SK-N-SH (cell line): Measurements from ENCODE around the gene PTPDC1. TPM values are rescaled to one million over a fixed set of nuclear protein-coding genes. Genes with fewer than 3 reads are reported as not detected.

ENCODE experiments used
- CTCF ChIA-PET: fragments of 300-600, 350-600 bp; formaldehyde crosslinking; extraction: SDS; loops from one replicate; lab custom pipeline; 2021; lab: Yijun Ruan, JAX
- POLR2A ChIA-PET: fragments of 350-600 bp; sonication (Branson Sonifier 250); formaldehyde crosslinking; extraction: SDS; loops from one replicate; lab custom pipeline; 2020; ENCODE audit warnings: antibody characterized with exemption, inconsistent platforms; lab: Yijun Ruan, JAX
- DNase-seq: peaks from one replicate; pipeline ENCODE4 v3.0.0; 2012
- H2AFZ ChIP-seq: fragments of 200-600 bp; sonication (generic); 2 replicates; pipeline ENCODE4 v1.8.1; 2016; ENCODE audit warnings: antibody characterized with exemption, mild to moderate bottlenecking, low read depth
- H3F3A ChIP-seq: fragments of 200-600 bp; sonication (generic); replicated peaks from 2 replicates; pipeline ENCODE3; 2016; ENCODE audit warnings: antibody characterized with exemption, mild to moderate bottlenecking; ENCODE audit not compliant: insufficient read depth
- H3K27ac ChIP-seq, 2 experiments: fragments of 200-500 bp in 1 of 2; fragments of 200-600 bp in 1 of 2; sonication (Bioruptor generic) in 1 of 2; sonication (generic), shearing (Covaris generic) in 1 of 2; 2 replicates each; pipeline versions ENCODE4 v1.5.1 to v1.6.1; 2014 to 2016; ENCODE audit warnings: low read depth in 2 of 2, inconsistent platforms in 1 of 2, low read length in 1 of 2, mild to moderate bottlenecking in 1 of 2, mixed read lengths in 1 of 2
- H3K27me3 ChIP-seq: fragments of 200-600 bp; sonication (generic), shearing (Covaris generic); 2 replicates; pipeline ENCODE4 v1.6.1; 2016; ENCODE audit warnings: mixed run types; ENCODE audit not compliant: insufficient read depth
- H3K36me3 ChIP-seq, 2 experiments: fragments of 200-500 bp in 1 of 2; fragments of 200-600 bp in 1 of 2; sonication (Bioruptor generic) in 1 of 2; sonication (generic) in 1 of 2; replicated peaks in 1 of 2; 2 replicates each; pipeline versions ENCODE3 to v1.5.1; 2014 to 2016; ENCODE audit warnings: low read length in 1 of 2, mild to moderate bottlenecking in 1 of 2; ENCODE audit not compliant: insufficient read depth in 2 of 2, control insufficient read depth in 1 of 2
- H3K4me1 ChIP-seq, 2 experiments: fragments of 200-500 bp in 1 of 2; fragments of 200-600 bp in 1 of 2; sonication (Bioruptor generic) in 1 of 2; sonication (generic), shearing (Covaris generic) in 1 of 2; 2 replicates each; pipeline versions ENCODE4 v1.5.1 to v1.6.1; 2014 to 2016; ENCODE audit warnings: low read depth in 1 of 2, low read length in 1 of 2, mixed run types in 1 of 2; ENCODE audit not compliant: insufficient read depth in 2 of 2, control insufficient read depth in 1 of 2
- H3K4me2 ChIP-seq: fragments of 200-600 bp; sonication (generic), shearing (Covaris generic); 2 replicates; pipeline ENCODE4 v1.6.1; 2017; ENCODE audit warnings: mixed run types
- H3K4me3 ChIP-seq, 2 experiments: fragments of 200-500 bp in 1 of 2; fragments of 200-600 bp in 1 of 2; sonication (Bioruptor generic) in 1 of 2; sonication (generic), shearing (Covaris generic) in 1 of 2; 2 replicates each; pipeline versions ENCODE4 v1.5.1 to v1.8.1; 2014 to 2016; ENCODE audit warnings: low read depth in 2 of 2, inconsistent platforms in 1 of 2, low read length in 1 of 2, mild to moderate bottlenecking in 1 of 2, mixed read lengths in 1 of 2, moderate library complexity in 1 of 2
- H3K79me2 ChIP-seq: fragments of 200-600 bp; sonication (generic); 2 replicates; pipeline ENCODE4 v1.8.1; 2017; ENCODE audit warnings: mild to moderate bottlenecking; ENCODE audit not compliant: insufficient read depth
- H3K9ac ChIP-seq: fragments of 200-600 bp; sonication (generic); 2 replicates; pipeline ENCODE4 v1.6.1; 2017; ENCODE audit warnings: mixed run types
- H3K9me2 ChIP-seq: fragments of 200-600 bp; sonication (generic); 2 replicates; pipeline ENCODE4 v1.6.1; 2017; ENCODE audit warnings: mixed run types
- H3K9me3 ChIP-seq: fragments of 200-600 bp; sonication (generic); 2 replicates; pipeline ENCODE4 v1.6.1; 2017; ENCODE audit warnings: mixed run types, mild to moderate bottlenecking, moderate library complexity
- H4K20me1 ChIP-seq: fragments of 200-600 bp; sonication (generic); 2 replicates; pipeline ENCODE4 v1.6.1; 2017; ENCODE audit warnings: mild to moderate bottlenecking, mixed run types; ENCODE audit not compliant: insufficient read depth
- CHD2 ChIP-seq: fragments of 150-350 bp; IDR thresholded peaks from 2 replicates; pipeline ENCODE4 v1.6.1; 2018; ENCODE audit warnings: low read length; ENCODE audit not compliant: partially characterized antibody
- EP300 ChIP-seq, 2 experiments: IDR thresholded peaks; 2 replicates each; pipeline versions ENCODE4 v1.4.0 to v1.6.1; 2012; ENCODE audit warnings: borderline replicate concordance in 1 of 2, low read depth in 1 of 2, low read length in 1 of 2
- FOXM1 ChIP-seq: IDR thresholded peaks from 2 replicates; pipeline ENCODE4 v1.4.0; 2012; ENCODE audit warnings: low read depth, mild to moderate bottlenecking
- JUND ChIP-seq: IDR thresholded peaks from 2 replicates; pipeline ENCODE4 v1.4.0; 2012
- PBX3 ChIP-seq: IDR thresholded peaks from 2 replicates; pipeline ENCODE4; 2012
- RCOR1 ChIP-seq: fragments of 150-350 bp; IDR thresholded peaks from 2 replicates; pipeline ENCODE4 v1.6.1; 2017; ENCODE audit warnings: antibody characterized with exemption, low read length
- REST ChIP-seq: IDR thresholded peaks from 2 replicates; pipeline ENCODE4 v1.6.1; 2012; ENCODE audit warnings: mild to moderate bottlenecking, low read depth, low read length, moderate library complexity
- RFX5 ChIP-seq: IDR thresholded peaks from 2 replicates; pipeline ENCODE4 v1.6.1; 2012; ENCODE audit warnings: mild to moderate bottlenecking, improper control_type of control experiment, low read length
- SIN3A ChIP-seq: IDR thresholded peaks from 2 replicates; pipeline ENCODE4 v1.6.1; 2012; ENCODE audit warnings: low read depth, mild to moderate bottlenecking, low read length, moderate library complexity, borderline replicate concordance
- TAF1 ChIP-seq: IDR thresholded peaks from 2 replicates; pipeline ENCODE4 v1.6.1; 2012; ENCODE audit warnings: low read depth, mild to moderate bottlenecking, low read length, moderate library complexity, borderline replicate concordance
- ZBTB33 ChIP-seq: IDR thresholded peaks from 2 replicates; pipeline ENCODE4 v1.4.0; 2012; ENCODE audit warnings: low read depth, borderline replicate concordance
- WGBS: methylation state at CpG from one replicate; pipeline ENCODE4 v1.1.6; 2017; ENCODE audit warnings: low lambda C conversion rate; 5-methylcytosine and 5-hydroxymethylcytosine counted together
- polyA plus RNA-seq, 3 experiments: library from polyadenylated mRNA; depleted of rRNA; stranded (reverse); fragments of >200 nt; gene quantifications; 2 replicates each; pipeline ENCODE4 v1.2.3, GENCODE V29; 2012

Gene PTPDC1
- polyA plus RNA-seq, 1 of the 3 experiments (the other 2 are of a cell fraction): 3.7 TPM

- no peak for TF ChIP-seq ZBTB33
- TF ChIP-seq REST: no peak
- TF ChIP-seq EP300 (IDR thresholded peaks at IDR 0.05; ENCODE audit: borderline replicate concordance in 1 of 2, low read depth in 1 of 2, low read length in 1 of 2): no peak
These were observed 58.1 kb downstream of the PTPDC1 start (continued) for GRCh38 chr9:94142353-94142752.

GRCh38 chr9:94144394-94144793 lies 60.1 kb downstream of the PTPDC1 start:
- Histone ChIP-seq H3K27ac (no peak overlapping the region), H3K4me1 (peaks cover 16 to 18% of the 10 kb centered on the region in 2 experiments; a peak in 3 of 4 replicates), H3K36me3 (no peaks in the 10 kb centered on the region), H3K4me2 (no peak overlapping the region), H3K4me3 (no peak overlapping the region), H2AFZ (no peak overlapping the region), H3K9me2 (no peaks in the 10 kb centered on the region), H3K9me3 (no peaks in the 10 kb centered on the region), H3F3A (peaks cover 15% of the 10 kb centered on the region), H3K9ac (no peak overlapping the region), H3K79me2 (no peaks in the 10 kb centered on the region), H4K20me1 (no peaks in the 10 kb centered on the region), H3K27me3 (no peaks in the 10 kb centered on the region)
- TF ChIP-seq TAF1 (no peak), SIN3A (no peak), RFX5 (no peak), RCOR1 (no peak), CHD2 (no peak), PBX3 (no peak), JUND (no peak), FOXM1 (no peak)
- ChIA-PET CTCF (no interaction called here), POLR2A (no interaction called here)
- DNase-seq: no peak
- 52% methylated on average over 2 of the region's 2 CpGs for WGBS
